SK-N-MC (cell line): Measurements from ENCODE around the gene OSTF1.

Source experiments
- DNase-seq: peaks from one replicate; pipeline ENCODE4 v3.0.0-alpha.2; 2011; ENCODE audit warnings: low read depth, low spot score
- H3K27ac ChIP-seq: fragments of 200-600 bp; sonication (generic); 2 replicates; pipeline ENCODE4 v1.5.1; 2016; ENCODE audit warnings: mixed run types
- H3K36me3 ChIP-seq: fragments of 200-600 bp; sonication (generic); 2 replicates; pipeline ENCODE4 v1.6.1; 2017; ENCODE audit warnings: antibody characterized with exemption, low read length, mixed read lengths; ENCODE audit not compliant: insufficient read depth
- H3K4me3 ChIP-seq: fragments of 200-600 bp; sonication (generic); 2 replicates; pipeline ENCODE4 v1.5.1; 2016
- H3K9ac ChIP-seq: fragments of 200-600 bp; sonication (generic); 2 replicates; pipeline ENCODE4 v1.8.0; 2017; ENCODE audit warnings: mixed run types, mixed read lengths; ENCODE audit not compliant: insufficient read length
- H3K9me3 ChIP-seq: fragments of 200-600 bp; sonication (generic); 2 replicates; pipeline ENCODE4 v1.6.1; 2017; ENCODE audit warnings: low read depth, mild to moderate bottlenecking, antibody characterized with exemption, low read length, moderate library complexity, mixed read lengths
- EZH2 ChIP-seq: fragments of 200-600 bp; sonication (generic); IDR thresholded peaks from one replicate; pipeline ENCODE4 v1.6.1; 2017; ENCODE audit warnings: antibody characterized with exemption
- FOXP2 ChIP-seq: optimal IDR thresholded peaks from 2 replicates; pipeline ENCODE3; 2011; ENCODE audit warnings: mild to moderate bottlenecking, moderate library complexity; ENCODE audit not compliant: insufficient read depth; ENCODE audit errors: extremely low read length, control extremely low read depth
- POLR2AphosphoS5 ChIP-seq: IDR thresholded peaks from 2 replicates; pipeline ENCODE4 v1.6.1; 2012; ENCODE audit warnings: mild to moderate bottlenecking, low read depth, low read length, borderline replicate concordance

OSTF1 gene

DNA sequence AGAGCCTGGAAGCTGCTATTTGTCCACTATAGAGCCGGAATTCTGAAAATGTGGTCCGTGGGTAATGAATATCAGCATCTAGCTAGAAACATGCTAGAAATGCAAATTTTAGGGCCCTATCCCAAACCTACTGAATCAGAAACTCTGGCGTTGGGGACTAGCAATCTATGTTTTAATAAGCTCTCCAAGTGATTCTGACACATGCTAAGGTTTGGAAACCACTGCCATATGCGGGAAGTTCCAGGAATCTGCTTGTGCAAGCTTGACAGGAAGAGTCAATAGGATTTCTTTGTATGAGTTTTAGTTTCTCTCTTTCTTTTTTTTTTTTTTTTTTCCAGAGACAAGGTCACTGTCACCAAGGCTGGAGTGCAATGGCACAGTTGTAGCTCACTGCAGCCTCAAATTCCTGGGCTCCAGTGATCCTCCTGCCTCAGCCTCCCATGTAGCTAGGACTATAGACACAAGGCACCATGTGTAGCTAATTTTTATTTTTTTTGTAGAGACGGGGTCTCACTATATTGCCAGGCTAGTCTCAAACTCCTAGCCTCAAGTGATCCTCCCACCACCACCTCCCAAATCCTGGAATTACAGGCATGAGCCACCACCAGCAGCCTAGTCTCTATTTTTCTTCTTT is 33.8 kb upstream of the OSTF1 start:
- no peak for TF ChIP-seq POLR2AphosphoS5
- TF ChIP-seq FOXP2, result no peak
- TF ChIP-seq EZH2, result no peak
- H3K9ac ChIP-seq, result no peak overlapping the region
- H3K9me3 ChIP-seq, result no peaks in the 10 kb centered on the region
- no peak for DNase-seq
- no peaks in the 10 kb centered on the region for H3K36me3 ChIP-seq
- H3K4me3 ChIP-seq, result no peak overlapping the region
- H3K27ac ChIP-seq, result no peak overlapping the region

- Histone ChIP-seq H3K36me3 (no peaks in the 10 kb centered on the region), H3K9me3 (no peaks in the 10 kb centered on the region), H3K27ac (no peak overlapping the region), H3K4me3 (no peak overlapping the region), H3K9ac (no peak overlapping the region)
- no peak for DNase-seq
- TF ChIP-seq EZH2 (no peak), FOXP2 (no peak), POLR2AphosphoS5 (no peak)
These were observed 27.1 kb upstream of the OSTF1 start for GRCh38 chr9:75061169-75061568.

- Histone ChIP-seq H3K36me3 (no peaks in the 10 kb centered on the region), H3K4me3 (no peak overlapping the region), H3K9ac (no peak overlapping the region), H3K9me3 (no peaks in the 10 kb centered on the region), H3K27ac (no peak overlapping the region)
- DNase-seq, result no peak
- TF ChIP-seq EZH2 (no peak), FOXP2 (no peak), POLR2AphosphoS5 (no peak)
These were observed 24.6 kb upstream of the OSTF1 start for GRCh38 chr9:75063556-75064305.

DNA sequence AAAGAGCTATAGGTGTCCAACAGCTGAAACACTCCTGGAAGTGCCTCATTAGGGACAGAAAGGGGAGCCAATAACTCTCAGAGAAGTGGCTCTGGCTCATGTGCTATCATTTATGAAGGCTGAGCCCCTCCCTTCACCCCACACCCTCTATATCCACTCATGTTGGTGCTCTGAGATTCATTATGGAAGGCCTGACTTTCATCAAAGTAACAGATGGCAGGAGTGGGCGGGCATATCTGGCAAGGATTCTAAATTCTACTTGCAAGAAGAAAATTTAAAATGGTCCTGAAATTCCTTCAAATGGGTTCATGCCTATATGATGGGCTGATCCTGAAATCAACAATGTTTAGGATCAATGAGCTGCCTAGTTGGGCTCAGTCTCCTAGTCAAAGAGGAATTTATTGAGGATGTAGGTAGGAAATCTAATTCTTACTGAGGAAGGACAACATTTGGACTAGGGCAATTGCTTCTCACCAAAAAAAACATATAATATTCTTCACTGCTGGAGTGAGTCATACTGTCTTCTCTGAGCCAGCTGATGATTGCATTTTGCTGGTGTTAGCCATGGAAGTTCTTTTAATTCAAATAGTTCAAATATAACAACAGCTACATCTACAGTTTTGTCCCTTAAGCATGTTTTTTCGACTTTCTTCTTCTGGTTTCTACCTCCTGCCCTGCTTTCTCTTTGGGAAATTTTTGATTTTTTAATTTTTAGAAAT is 23.8 kb upstream of the OSTF1 start:
- H3K9me3 ChIP-seq, result no peaks in the 10 kb centered on the region
- H3K36me3 ChIP-seq, result no peaks in the 10 kb centered on the region
- H3K4me3 ChIP-seq, result no peak overlapping the region
- TF ChIP-seq POLR2AphosphoS5, result no peak
- TF ChIP-seq FOXP2, result no peak
- no peak for TF ChIP-seq EZH2
- no peak overlapping the region for H3K27ac ChIP-seq
- DNase-seq, result no peak
- H3K9ac ChIP-seq, result no peak overlapping the region

DNA sequence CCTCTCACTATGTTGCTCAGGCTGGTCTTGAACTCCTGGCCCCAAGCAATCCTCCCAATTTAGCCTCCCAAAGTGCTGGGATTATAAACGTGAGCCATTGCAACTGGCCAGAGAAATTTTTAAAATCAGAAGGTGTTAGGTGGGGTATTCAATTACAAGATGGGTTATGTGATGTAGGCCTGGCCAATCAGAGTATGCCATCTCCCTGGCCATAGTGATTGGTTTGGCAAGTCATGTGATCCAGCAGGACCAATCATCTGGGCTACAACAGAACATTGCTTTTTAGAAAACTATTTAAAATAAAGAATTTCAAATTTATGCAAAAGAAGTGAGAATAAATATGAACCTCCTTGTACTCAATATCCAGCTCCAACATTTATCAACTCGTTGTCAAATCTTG is 22.8 kb upstream of the OSTF1 start:
- no peak overlapping the region for H3K27ac ChIP-seq
- H3K9me3 ChIP-seq, result no peaks in the 10 kb centered on the region
- DNase-seq, result no peak
- no peak overlapping the region for H3K4me3 ChIP-seq
- H3K9ac ChIP-seq, result no peak overlapping the region
- H3K36me3 ChIP-seq, result no peaks in the 10 kb centered on the region
- TF ChIP-seq FOXP2 (no peak), EZH2 (no peak), POLR2AphosphoS5 (no peak)

DNA sequence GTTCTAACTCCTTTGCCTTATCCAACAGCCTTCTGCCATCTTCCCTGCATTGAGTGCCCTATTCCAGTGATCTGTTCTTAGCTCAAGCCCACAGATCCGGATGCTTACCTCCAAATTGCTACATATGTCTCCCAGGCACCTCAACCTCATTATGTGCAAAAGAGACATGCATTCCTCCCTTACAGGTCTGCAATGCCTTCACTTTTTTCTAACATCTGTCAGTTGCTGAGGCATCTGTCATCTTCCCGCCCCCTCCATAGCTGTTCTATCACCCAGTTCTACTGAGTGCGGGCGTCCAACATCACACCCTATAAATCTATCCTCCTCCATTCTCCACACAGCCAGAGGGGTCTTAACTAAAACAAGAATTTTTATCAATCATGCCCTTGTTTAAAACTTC is 20.4 kb upstream of the OSTF1 start:
- no peaks in the 10 kb centered on the region for H3K36me3 ChIP-seq
- no peak overlapping the region for H3K4me3 ChIP-seq
- H3K9me3 ChIP-seq, result no peaks in the 10 kb centered on the region
- H3K27ac ChIP-seq, result no peak overlapping the region
- no peak for DNase-seq
- no peak overlapping the region for H3K9ac ChIP-seq
- TF ChIP-seq FOXP2 (no peak), EZH2 (no peak), POLR2AphosphoS5 (no peak)

DNA sequence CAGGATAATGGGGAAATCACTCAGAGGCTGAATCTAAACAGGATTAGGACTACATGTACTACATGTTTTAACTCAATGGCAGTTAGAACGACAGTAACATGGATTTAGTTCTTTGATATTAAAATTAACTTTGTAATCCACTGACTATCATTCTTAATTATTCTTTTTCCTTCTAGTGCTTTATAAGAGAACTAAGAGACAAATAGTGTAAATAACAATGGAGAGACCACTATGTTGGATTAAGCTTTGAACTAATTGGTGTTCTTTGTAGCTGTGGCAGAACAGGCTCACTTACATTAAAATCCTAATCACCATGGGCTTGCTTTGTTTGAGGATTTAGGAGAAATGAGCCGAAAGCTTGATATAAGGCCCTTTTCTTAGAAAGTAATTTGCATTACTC is 19.1 kb upstream of the OSTF1 start:
- Histone ChIP-seq H3K27ac (no peak overlapping the region), H3K36me3 (no peaks in the 10 kb centered on the region), H3K4me3 (no peak overlapping the region), H3K9ac (no peak overlapping the region), H3K9me3 (no peaks in the 10 kb centered on the region)
- DNase-seq, result no peak
- TF ChIP-seq FOXP2, result no peak
- no peak for TF ChIP-seq POLR2AphosphoS5
- TF ChIP-seq EZH2, result no peak

DNA sequence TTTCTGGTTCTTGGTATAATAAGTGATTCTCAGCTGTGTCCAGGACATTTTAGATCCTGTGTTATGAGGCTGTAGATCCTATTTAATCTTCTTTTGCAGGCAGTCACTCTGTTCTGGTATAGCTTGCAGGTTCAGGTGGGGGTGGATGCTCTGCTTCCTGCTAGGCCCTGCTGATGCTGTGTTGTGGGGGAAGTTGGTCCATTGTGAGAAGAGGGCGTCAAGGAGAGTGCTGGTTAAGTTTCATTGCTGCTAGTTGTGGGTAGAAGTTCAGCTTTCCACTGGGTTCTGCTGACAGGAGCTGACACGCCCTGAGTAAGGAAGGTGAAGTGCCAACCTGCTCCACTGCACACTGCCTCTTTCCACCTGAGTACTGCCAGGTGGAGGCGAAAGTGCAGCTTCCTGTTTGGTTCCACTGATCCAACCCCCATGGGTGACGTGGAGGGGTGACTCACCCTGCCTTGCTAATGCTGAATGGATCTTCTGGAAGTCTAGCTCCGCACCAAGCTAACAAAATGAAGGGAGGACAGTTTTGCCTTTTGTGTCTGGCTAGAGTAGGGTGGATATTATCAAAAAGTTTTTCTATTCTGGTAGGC is 16.7 kb upstream of the OSTF1 start:
- TF ChIP-seq FOXP2, result no peak
- TF ChIP-seq POLR2AphosphoS5, result no peak
- TF ChIP-seq EZH2, result no peak
- Histone ChIP-seq H3K36me3 (no peaks in the 10 kb centered on the region), H3K27ac (no peak overlapping the region), H3K9me3 (no peaks in the 10 kb centered on the region), H3K4me3 (no peak overlapping the region), H3K9ac (no peak overlapping the region)
- no peak for DNase-seq
